Limb (tissue), 2 donors: ENCODE results near the gene CAMTA1.

Experiments used
- DNase-seq, 2 donors: peaks; one replicate each; pipeline ENCODE4 v3.0.0-alpha.2; 2016; ENCODE audit errors: extremely low spot score in 2 of 2

Gene CAMTA1

GRCh38 chr1:7745783-7746182, 960.5 kb downstream of the CAMTA1 start:
- DNase-seq, result no peak

- DNase-seq, result no peak
Observed at GRCh38 chr1:7747605-7748004, 962.4 kb downstream of the CAMTA1 start.

- no peak for DNase-seq
Observed at GRCh38 chr1:7749126-7749525, 963.9 kb downstream of the CAMTA1 start.

DNA sequence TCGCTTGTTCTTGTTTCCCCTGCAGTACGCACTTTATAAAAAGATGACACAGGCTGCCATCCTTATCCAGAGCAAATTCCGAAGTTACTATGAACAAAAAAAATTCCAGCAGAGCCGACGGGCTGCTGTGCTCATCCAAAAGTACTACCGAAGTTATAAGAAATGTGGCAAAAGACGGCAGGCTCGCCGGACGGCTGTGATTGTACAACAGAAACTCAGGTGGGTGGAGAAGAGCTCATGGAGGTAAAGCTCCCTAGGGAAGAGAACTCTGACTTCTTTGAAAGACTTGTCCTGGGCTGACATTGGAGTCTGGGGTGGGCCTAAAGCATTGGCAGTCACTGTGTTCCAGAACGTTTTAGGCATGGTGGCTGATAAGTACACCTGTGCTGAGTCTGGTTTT, 965.9 kb downstream of the CAMTA1 start:
- no peak for DNase-seq

- peak; percentile 78 to 86 for DNase-seq
Observed at GRCh38 chr1:7752512-7753417, 967.5 kb downstream of the CAMTA1 start.

- no peak for DNase-seq
Observed at GRCh38 chr1:7753641-7754040, 968.4 kb downstream of the CAMTA1 start.

GRCh38 chr1:7754234-7754633, 969.0 kb downstream of the CAMTA1 start:
- DNase-seq, result no peak

DNA sequence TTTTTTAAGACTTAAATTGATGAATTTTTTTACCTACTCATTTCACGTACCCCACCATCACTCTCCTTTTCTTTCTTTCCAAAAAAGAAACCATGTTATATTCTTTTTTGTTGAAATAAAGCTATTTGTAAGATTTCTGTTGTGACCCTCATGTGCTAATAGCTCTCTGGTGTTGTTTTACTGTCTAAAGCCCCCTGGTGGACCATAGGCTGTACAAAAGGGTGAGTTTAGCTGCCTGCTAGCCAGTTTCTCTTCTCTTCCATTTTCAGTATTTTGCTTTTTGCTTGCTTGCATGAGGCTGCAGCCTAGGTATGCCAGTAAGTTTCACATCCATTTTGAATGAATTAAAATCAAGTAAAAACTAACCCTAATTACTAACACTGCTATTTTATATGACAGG, 970.2 kb downstream of the CAMTA1 start:
- DNase-seq, result no peak

GRCh38 chr1:7760245-7760644, 975.0 kb downstream of the CAMTA1 start:
- no peak for DNase-seq

- no peak for DNase-seq
Observed at GRCh38 chr1:7761103-7761502, 975.8 kb downstream of the CAMTA1 start.

GRCh38 chr1:7767176-7767575, 981.9 kb downstream of the CAMTA1 start:
- DNase-seq, result no peak

DNA sequence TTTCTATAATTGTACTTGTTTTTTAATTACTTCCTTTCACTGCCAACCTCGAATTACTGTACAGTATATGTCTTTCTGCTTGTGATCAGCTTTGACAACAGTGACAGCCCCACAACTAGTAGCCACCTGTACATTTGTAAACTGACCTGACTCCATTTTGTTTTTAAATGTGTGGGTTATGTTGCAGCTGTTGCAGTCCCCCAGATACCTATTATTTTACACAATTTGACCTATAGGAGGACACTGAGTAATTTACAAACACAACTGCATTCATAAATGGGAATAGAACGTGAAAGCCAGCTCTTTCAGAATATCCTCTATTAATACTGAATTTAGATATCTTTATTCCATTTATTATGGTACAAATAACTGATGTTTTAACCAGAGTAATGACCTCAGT, 983.3 kb downstream of the CAMTA1 start:
- DNase-seq, result no peak

GRCh38 chr1:7769673-7770412, 984.6 kb downstream of the CAMTA1 start:
- DNase-seq, result no peak

GRCh38 chr1:7770669-7770996, 985.4 kb downstream of the CAMTA1 start:
- DNase-seq, result no peak

- DNase-seq, result peak; percentile 79 to 96
Observed at GRCh38 chr1:7770997-7771822, 986.0 kb downstream of the CAMTA1 start, which contains the start of gene VAMP3. TSS of gene VAMP3 (plus strand) at chr1:7771296. CDS start at chr1:7771384, 88 bp downstream.

DNA sequence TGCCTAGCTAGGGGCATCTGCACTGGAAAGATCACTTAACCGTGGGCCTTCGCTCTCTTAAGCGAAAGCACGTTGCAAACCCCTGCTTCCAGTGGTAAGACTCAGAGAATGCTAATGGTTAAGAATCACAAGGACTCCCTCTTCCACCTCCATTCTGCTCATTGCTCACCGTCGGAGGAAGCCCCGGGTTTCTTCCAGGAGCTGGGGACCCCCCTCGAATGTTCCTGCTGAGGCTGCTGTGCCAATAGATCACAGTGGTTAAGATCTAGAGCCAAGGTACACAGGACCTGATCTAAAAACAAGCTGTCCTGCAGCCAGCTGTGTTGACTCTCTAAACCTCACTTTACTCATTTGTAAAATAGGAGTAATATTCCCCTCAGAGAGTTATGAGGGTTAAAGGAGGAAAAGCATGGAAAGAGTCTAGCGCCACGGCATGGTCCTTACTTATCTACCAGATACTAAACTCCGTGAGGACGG, 986.6 kb downstream of the CAMTA1 start:
- DNase-seq, result no peak

DNA sequence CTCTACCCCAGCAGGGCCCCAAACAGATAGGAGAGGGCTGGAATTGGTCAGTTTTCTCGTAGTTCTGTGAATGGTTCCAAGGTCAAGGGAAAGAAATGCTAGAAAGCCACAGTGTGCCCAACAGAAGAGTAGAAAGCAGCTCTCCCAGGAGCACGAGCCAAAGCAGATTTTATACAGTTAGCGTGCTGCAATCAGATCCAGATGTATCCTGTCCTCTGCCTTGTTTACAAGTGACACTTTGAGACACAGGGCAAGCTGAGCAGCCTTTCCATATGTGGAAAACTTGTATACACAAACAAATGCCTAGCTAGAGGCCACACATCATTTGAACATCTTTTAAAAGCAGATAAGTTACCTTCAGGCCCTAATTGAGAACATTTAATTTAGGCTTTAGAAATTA, 992.3 kb downstream of the CAMTA1 start:
- DNase-seq, result no peak

- DNase-seq, result no peak
Observed at GRCh38 chr1:7778133-7778628, 992.9 kb downstream of the CAMTA1 start.

DNA sequence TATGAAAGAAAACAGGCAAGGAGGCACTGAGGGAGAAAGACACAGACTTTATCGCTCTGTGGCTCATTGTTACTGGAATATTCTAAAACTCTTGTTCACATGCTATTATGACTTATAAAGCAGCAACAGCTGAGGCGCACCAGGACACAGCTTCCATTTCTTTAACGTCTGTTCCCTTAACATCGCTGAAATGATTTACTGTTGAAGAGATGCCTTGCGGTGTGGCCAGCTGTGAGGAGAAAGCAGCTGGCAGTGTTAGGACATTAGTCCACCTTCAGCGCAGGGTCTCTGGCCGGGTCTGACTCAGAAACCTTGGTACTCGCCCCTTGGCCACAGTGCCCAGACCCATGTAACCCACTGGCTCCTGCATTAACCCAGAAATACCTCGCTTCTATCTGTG, 995.7 kb downstream of the CAMTA1 start:
- DNase-seq, result no peak

- no peak for DNase-seq
Observed at GRCh38 chr1:7781501-7781900, 996.2 kb downstream of the CAMTA1 start.

DNA sequence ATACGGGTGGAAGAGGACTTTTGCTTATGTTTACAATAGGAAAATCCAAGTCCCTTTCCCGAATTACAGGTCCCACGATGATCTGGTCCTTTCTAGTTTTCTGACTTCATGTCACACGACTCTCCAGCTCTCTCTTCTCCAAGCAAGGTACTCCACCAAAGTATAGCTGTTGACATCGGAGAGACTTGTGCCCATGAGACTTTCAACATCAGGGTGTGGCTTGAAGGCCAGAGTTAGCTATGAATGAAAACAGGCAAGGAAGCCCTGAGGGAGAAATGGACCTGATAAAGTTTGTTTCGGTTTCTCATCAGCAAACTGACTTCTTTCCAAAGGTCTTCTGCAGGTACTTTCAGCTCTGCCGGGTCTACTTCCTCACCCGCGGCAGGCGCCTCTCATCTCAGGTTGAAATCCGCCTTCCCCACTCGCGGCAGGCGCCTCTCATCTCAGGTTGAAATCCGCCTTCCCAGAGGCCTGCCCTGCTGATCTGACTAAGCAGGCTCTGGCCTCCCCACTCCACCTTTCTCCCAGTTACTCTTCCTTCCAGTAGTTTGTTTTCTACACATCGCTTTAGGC, 996.8 kb downstream of the CAMTA1 start:
- DNase-seq, result no peak
